HCT116 (cell line): ENCODE data around the gene MSI2.

Experiments used
- CTCF ChIP-seq, 3 experiments: fragments of 200-600 bp in 1 of 3; sonication (generic) in 1 of 3; IDR thresholded peaks in 2 of 3; conservative IDR thresholded peaks in 1 of 3; 2 replicates each; pipeline ENCODE4 v1.5.1; 2012 to 2017; ENCODE audit warnings: low read depth in 2 of 3, low read length in 2 of 3, antibody characterized with exemption in 1 of 3, borderline replicate concordance in 1 of 3, control low read depth in 1 of 3, mild to moderate bottlenecking in 1 of 3, mixed read lengths in 1 of 3, mixed run types in 1 of 3, moderate library complexity in 1 of 3; ENCODE audit not compliant: insufficient read depth in 1 of 3
- ELF1 ChIP-seq: IDR thresholded peaks from 2 replicates; pipeline ENCODE4 v1.6.1; 2012; ENCODE audit warnings: low read depth, borderline replicate concordance
- EZH2 ChIP-seq: fragments of 200-600 bp; sonication (generic); IDR thresholded peaks from 2 replicates; pipeline ENCODE4 v1.6.1; 2017; ENCODE audit warnings: antibody characterized with exemption, mixed run types
- EZH2phosphoT487 ChIP-seq: fragments of 200-600 bp; IDR thresholded peaks from 2 replicates; pipeline ENCODE4 v1.6.1; 2018; ENCODE audit warnings: antibody characterized with exemption, borderline replicate concordance
- MAX ChIP-seq: IDR thresholded peaks from 2 replicates; pipeline ENCODE4 v1.6.1; 2012
- POLR2A ChIP-seq: IDR thresholded peaks from 2 replicates; pipeline ENCODE4 v1.7.0; 2011; ENCODE audit warnings: borderline replicate concordance; ENCODE audit not compliant: insufficient read depth, insufficient read length; ENCODE audit errors: extremely low read depth
- POLR2AphosphoS5 ChIP-seq: IDR thresholded peaks from 2 replicates; pipeline ENCODE4 v1.6.1; 2011; ENCODE audit warnings: mild to moderate bottlenecking, low read depth, low read length, moderate library complexity
- REST ChIP-seq: IDR thresholded peaks from 2 replicates; pipeline ENCODE4 v1.6.1; 2012; ENCODE audit warnings: low read depth
- SRF ChIP-seq: IDR thresholded peaks from 2 replicates; pipeline ENCODE4 v1.6.1; 2012; ENCODE audit warnings: low read depth
- YY1 ChIP-seq: IDR thresholded peaks from 2 replicates; pipeline ENCODE4 v1.6.1; 2011; ENCODE audit warnings: low read length, low read depth, moderate library complexity, mild to moderate bottlenecking; ENCODE audit not compliant: insufficient replicate concordance; ENCODE audit errors: extremely low read depth
- ZFX ChIP-seq: fragments of 450-650 bp; IDR thresholded peaks from 2 replicates; pipeline ENCODE4 v1.6.1; 2017
- ZNF274 ChIP-seq: fragments of 200-500 bp; sonication (Bioruptor generic); IDR thresholded peaks from 2 replicates; pipeline ENCODE4 v1.6.1; 2014; ENCODE audit warnings: mild to moderate bottlenecking, low read depth, low read length, inconsistent platforms

GRCh38 chr17:57652811-57653210 is 396.5 kb downstream of the MSI2 start:
- TF ChIP-seq ELF1 (no peak), EZH2 (no peak), CTCF (IDR thresholded peaks at IDR 0.05 in 2 of 3, conservative IDR thresholded peaks at IDR 0.05 in 1 of 3; ENCODE audit: borderline replicate concordance in 1 of 3, insufficient read depth in 1 of 3, low read depth in 2 of 3, low read length in 2 of 3) (no peak), REST (no peak), EZH2phosphoT487 (no peak), POLR2A (no peak), POLR2AphosphoS5 (no peak), MAX (no peak), ZNF274 (no peak), SRF (no peak), ZFX (no peak), YY1 (no peak)
